HG03060 (cell line): ENCODE results near the gene GIPC2.
A peak's percentile ranks its signal among the peaks of the same experiment; 100 is the strongest.

Experiments
- ATAC-seq: cut with Tn5 transposase; IDR thresholded peaks from one replicate; pipeline ENCODE4 v1.9.1; 2021; ENCODE audit warnings: low read depth, moderate number of reproducible peaks; ENCODE audit not compliant: unreplicated experiment

The GIPC2 gene

DNA sequence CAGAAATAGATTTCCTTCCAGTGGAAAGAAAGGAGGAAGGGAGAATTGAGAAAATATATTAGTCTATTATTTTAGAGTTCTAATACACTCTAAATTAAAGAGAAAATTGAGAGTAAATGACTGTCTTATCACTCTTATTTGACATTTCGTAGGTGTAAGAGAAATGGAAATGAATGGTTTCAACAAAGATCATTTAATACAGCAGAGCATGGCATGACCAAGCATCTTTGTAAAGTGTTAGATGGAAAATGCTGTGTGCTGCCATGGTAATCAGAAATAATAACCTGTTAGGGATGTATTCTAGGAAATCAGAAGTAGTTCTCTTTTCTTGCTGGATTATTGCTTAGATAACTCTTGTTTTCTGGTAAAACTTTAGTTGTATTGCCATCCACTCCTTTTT is 90.9 kb downstream of the GIPC2 start:
- no peak for ATAC-seq

DNA sequence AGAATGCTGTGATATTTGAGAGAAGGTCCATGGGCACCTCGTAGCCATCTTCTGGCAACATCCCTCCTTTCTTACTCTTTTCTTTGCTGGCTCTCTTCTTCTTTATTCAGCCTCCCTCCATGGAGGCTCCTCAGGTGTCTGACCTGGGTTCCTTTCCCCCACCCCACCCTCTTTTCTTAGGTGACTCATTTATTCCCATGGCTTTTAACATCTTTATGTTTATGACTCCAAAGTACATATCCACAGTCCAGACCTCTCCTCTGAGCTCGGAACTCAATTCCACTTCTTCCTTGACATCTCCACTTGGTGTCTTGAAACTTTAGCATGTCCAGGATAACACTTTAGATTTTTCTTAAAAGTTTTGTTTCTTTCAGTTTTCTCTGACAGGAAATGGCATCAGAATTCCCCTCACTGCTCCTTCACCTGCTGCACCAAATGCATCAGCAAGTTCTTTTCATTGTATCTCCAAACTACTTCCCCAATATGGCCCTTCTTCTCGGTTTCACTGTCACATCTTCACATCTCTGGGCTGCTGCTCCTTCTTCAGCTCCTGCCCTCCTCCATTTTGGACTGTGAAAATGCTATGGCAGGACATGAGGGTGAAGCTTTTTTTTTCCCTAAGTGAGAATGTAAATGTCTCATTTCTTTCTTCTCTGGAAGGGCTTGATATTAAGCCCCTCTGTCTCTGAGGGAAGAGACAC is 95.9 kb downstream of the GIPC2 start:
- ATAC-seq: no peak

DNA sequence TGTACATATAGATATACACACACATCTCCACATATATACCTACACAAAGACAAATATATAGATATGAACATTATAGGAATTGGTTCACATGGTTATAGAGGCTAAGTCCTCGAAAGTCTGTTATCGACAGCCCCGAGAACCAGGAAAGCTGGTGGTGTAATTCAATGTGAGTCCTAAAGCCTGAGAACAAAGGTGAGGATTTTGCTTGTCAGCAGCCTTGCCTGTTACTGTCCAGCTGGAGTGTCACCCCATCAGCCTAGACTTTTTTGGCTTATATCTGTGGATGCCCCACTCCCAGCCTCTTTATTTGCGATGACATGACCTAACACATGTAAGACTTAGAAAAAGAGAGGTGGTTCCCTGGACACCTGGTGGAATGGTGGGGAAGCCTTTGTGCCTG is 97.0 kb downstream of the GIPC2 start:
- ATAC-seq: peak; percentile 6

DNA sequence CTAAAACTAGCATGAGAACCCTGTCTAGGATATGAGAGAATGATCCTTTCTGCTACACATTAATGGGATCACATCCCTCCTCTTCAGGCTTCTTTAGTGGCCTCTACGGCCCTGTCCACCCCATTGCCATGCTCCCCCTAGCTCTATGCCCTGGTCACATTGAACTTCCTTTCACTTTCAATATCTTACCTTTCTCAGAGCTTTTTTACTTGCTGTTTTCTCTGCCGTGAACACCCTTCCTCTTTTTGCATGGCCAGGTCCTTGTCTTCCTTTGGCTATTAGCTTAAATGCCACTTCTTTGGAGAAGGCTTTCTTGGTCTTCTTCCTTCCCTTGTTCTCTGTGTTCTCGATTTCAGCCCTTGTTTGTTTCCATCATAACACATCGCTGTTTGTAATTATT is 97.4 kb downstream of the GIPC2 start:
- ATAC-seq: peak; percentile 55

DNA sequence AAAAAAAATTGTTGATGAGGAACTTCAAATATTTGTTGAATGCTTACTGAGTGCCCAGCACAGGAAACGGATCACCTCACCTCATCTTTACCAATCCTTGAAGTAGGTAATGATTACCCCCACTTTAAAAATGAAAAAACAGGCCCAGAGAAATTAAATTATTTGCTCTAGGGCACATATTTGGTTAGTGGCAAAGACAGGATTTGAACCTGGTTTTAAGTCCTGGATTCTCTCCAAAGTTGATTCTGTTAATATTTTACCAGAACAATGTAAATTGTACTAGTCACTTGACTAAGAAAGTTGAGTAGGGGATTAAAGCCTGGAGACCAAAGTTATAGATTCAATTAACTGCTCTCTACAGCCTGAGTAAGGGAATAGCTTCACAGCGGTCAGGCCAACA is 97.9 kb downstream of the GIPC2 start:
- no peak for ATAC-seq

DNA sequence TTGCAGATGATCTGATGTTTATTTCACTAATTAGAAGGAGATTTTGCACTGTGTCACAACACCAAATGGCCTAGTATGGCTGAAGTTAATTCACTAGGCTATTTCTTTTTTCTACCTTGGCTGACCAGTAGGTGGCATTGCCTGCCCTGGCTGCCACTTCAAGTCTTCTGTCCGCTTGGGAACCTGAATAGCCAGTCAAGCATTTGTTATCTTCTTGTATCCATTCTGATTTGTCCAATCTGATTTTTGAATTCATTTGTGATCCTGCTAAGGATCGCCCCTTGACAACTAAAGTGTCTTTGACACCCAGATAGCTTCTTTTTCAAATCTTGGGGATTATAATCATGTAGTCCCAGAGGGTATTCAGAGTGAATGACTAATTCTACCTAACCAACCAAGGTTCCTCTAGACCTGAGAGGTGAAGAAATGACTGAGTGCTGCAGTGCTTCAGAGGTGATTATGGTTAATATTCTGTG is 99.4 kb downstream of the GIPC2 start:
- peak; percentile 75 for ATAC-seq

DNA sequence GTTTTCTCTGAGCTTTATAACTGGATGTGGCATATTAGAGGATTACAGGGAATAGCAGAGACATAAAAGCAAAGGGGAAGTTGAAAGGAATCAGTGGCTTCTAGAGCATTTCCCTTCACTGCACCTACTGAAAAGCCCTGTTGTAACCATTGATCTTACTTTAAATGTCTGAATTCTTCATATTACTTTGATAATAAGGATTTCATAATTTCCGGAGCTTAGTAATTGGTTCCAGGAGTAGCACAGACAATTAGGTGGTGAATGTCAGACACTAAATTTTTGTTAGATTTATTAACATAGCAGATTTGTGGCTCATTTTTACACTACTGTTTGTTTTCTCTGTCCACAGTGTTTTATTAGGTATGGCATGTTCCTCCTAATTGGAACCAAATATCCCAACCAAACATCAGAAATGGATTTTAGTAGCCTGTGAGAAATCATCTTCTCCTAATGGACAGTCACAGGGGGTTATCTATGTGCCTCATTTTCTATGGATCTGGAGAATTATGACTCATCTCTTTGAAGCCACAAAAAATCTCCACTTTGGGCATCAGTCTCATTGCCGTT is 100.5 kb downstream of the GIPC2 start:
- ATAC-seq: no peak

DNA sequence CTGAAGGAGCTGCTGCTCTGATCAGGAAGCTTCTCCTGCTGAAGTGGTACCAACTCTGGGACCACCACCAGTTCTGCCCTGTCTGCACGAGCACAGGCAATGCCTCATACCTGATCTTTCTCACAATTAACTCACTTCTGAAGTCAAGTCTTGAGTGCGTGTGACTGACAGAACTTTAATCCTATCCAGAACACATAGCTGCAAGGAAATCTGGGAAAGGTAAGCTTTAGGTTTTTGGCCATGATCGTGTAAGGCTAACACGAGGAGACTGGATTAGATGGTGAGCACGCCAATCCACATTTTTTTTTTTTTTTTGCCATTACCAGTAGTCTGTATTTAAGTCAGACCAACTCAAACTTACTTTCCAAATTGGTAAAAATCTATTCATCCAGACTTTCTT is 101.3 kb downstream of the GIPC2 start:
- ATAC-seq: no peak

DNA sequence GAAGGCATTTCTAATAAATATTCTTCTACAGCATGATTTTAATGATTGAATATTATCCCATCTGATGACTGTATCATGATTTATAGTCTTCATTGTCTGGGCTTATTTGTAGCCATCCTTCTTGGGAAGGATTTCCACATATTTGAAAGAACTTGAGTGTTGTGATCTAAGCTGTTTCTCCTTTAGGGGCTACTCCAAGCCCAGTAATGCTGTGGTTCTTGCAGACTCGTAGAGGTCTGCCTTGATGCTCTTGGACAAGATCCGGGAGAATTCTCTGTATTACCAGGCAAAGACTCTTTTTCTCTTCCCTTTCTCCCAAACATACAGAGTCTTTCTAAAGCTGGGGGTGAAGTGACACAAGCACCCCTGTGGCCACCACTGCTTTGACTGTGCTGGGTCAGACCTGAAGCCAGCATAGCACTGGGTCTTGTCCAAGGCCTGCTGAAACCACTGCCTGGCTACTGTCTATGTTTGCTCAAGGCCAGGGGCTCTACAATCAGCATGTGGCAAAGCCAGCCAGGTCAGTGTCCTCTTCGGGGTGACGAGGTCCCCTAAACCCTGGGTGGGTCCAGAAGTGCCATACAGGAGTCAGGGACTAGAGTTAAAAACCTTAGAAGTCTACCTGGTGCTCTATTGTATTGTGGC is 107.4 kb downstream of the GIPC2 start:
- ATAC-seq: no peak

DNA sequence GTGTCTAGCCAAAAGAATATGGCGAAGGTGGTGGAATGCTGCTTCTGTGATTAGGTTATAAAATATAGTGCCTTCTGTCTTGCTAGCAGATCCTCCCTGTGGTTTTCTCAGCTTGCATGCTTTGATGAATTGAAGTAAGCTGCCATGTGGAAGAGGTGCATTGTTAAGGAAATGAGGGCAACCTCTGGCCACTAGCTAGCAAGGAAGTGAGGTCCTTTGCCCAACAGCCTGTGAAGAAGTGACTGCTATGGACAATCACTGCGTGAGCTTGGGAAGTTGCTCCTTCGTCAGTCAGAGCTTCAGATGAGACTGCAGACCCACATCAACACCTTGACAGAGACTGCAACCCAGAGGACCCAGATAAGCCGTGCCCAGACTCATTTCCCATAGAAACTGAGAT is 109.4 kb downstream of the GIPC2 start:
- no peak for ATAC-seq

DNA sequence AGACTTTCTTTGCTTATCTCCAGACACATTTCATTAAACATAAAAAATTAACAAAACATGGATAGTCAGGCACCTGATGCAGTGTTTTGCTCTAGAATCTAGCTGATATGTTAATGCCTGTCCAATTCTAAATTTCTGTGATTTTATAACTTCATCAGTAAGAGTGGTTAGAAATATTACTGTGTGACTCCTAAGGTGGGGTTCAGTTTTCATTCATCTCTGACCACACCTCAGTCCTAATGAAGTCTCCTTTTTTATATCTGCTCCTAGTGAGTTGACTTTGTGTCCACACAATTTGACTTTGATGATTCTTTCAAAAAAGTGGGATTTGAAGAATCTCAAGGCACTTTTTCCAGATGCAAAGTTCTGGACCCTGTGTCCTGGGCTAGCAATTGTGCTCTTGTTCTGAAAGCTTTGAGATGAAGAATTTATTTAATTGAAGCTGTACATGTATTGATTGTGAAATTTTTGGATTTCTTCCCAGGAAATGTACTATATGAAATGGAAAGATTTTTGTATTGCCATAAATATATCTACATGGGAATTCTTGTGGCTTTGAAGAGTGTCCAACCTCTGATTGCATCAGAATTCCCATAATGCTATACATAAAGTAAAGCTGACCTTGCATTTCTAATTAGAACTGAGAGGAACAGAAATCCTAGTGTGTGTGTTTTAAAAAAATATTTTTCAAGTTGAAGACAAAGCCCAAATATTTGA is 111.2 kb downstream of the GIPC2 start:
- ATAC-seq: no peak

DNA sequence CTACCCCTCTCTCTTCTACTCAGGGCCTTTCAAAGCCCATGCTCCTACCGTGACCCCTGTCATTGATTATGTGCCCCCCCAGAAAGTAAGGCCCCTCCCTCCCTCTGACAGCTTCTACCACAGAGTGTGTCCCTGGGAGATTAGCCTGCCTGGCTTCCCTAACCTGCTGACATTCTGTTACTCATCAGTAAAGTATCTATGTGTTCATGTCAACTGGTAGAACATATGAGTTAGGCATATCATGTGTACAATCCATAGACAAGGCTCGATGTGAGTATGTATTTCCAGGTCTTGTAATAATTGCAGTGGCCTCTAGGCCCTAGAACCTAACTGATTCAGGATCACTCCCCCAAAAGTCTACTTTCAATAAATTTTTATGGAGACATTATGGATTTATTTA is 120.0 kb downstream of the GIPC2 start:
- no peak for ATAC-seq

DNA sequence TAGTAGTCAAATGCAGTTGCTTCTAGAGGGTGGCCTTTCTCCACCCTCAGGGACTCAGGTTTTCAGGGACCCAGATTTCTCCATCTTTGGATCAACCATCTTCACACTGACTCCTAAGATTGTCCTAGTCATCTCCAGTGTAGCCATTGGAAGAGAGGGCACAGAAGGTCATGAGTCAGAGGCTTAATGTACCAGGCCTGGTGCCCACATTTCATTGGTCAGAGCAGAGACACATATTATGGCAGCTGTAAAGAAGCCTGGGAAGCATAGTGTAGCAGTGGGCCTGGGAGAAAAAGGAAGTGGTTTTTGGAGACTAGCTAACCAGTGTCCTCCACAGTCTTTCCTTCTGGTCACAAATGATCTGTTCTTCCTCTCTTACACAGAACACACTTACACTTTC is 122.5 kb downstream of the GIPC2 start:
- ATAC-seq: no peak

DNA sequence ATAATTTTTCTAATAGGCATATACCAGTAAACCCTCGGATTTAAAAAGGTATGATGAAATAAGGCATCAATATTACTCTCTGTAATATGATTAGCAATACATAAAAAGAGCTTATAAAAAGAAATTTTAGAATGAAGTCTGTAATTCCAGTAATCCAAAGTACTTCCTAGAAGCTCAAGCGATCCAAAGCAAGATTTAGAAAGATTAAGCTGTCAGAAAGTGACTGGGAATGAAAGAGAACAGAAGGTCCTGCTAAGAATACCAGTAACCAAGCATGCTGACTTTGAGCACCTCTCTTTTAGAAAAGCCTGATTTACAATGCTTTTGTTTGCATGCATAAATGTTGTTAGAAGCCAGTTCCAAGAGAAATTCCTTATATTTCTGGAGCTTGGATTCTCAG is 125.1 kb downstream of the GIPC2 start:
- ATAC-seq: no peak

DNA sequence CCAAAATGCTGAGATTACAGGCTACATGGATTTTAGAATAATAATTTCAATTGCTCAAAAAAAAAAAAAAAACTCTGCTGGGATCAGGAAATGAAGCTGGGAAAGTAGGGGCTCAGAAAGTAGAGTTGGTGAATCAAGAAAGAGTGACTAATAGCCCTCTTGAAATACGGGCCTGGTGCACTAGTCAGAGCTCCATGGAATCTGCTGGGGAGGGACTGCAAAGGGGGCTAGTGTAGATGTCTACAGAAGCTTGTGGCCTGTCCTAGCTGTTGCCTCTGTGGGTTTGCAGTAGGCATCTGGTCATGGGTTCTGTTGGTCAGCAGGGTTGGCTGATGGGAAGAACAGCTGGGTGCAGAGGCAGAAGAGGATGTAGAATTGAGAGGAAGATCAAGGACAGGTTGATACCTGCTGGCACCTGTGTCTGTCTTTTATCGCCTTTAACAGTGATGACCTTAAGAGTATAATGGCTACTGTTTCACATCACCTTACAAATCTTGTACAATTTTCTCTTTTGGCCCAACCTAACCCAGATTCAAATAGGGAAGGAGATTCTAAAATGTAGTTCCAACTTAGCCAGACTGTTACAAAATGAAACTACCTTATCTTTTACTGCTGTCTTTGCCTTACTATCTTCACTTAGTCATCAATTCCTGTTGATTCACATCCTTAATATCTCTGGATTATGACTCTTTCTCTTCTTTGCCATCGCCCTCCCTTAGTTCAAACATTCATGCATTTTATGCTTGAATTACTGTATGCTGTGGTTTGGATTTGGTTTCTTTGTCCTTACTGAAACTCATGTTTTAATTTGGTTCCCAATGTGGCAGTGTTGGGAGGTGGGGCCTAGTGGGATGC is 126.2 kb downstream of the GIPC2 start:
- ATAC-seq: no peak

DNA sequence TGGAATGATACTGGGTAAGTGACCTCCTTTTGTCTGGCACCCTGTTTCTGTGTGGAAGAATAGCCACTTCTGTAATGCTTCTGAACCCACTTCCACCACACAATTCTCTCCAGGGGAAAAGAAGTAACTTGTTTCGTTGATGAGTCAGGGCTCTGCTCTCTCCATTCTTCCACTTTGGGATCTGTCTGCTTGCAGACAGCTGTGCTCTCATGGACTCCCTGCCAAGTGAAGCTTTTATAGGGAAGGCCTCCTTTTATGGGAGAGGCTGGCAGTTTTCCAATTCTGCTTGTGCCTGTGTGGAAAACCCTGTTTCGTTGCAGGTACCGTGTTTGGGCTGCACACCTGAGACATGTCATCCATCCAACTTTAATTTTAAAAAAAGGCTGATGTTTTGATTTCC is 130.7 kb downstream of the GIPC2 start:
- no peak for ATAC-seq

DNA sequence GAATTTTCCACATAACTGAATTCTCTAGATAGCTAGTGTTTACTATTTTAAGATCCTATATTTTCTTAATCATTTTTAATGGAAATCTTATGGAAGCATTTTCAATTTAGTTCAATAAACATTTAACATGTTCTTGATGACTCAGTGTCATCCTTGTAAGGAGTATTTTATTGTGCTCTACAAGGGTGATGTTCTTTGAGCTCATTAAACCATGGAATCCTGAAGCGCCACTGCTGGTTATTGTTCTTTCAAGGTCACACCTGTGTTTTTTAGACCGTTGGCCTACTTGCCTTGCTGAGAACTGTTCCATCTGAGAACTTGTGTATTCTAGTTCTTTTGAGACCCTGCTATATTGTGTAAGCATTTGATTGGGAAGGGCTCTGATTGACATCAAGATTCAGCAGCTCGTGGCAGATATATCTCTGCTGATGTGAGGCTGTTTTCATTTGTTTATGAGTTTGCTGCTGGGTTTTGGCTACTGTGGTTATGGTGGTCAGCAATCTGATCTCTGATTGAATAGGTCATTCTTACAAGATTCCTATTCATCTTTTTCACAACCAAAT is 132.0 kb downstream of the GIPC2 start:
- ATAC-seq: no peak

DNA sequence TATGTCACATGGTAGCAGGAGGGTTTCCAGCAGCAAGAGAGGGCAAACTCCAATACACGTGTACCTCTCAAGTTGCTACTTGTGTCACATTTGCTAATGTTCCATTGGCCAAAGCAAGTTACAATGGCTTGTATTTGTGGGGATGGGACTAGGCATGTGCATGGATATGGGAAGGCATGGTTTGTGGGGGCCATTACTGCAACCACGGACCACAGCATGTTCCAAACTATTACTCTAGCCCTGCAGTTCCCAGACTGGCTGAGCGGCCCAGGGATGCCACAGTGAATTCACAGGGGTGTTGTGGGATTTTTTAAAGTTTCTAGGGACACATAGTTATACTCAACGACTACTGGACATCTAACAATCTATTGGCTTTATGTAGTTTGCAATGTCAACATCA is 133.1 kb downstream of the GIPC2 start:
- no peak for ATAC-seq

DNA sequence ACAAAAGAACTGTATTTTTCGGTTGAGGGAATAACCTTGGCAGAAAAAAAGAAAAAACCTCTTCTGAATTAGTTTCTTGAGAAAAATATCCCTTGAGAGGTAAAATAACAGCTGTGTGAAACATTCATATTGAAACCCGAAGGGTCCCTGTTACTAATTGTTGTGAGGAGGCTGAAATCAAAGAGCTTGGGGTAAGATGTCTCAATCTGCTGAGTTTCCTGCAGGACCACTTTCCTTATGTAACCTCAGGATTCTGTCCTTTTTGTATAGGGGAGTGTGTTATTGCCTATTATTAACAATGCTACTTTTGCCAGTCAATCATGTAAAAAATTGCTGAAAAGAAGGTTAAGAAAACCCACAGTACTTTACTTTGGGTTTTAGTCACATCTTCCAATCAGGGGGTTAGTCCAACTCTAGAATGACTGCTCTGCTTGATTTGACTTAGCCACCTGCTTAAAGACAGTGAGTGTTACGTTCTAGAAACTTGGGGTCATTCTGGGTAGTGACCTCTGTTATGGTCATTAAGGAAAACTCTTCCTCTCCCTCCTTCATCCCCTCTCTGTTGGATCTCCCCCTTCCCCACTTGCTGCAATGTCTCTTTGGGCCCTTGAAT is 138.8 kb downstream of the GIPC2 start:
- ATAC-seq: no peak
